ENCODE results near the gene RMI2. TPM values are rescaled to one million over a fixed set of nuclear protein-coding genes. Genes with fewer than 3 reads are reported as not detected.

RMI2 gene
- total RNA-seq, 2 experiments from 2014 or later, result 1.3 to 1.5 TPM

GRCh38 chr16:11326737-11327276 lies 18.5 kb upstream of the RMI2 start:
- ChIA-PET POLR2A (interaction anchor here (0.7 kb wide), 1 partner anchor 17 kb away, joined by 3 read pairs; no protein-coding TSS in a partner anchor), CTCF (no interaction called here)
- no peaks in the 10 kb centered on the region for H3K27me3 Mint-ChIP-seq
- Histone ChIP-seq H3K27ac (ENCODE audit: low read depth in 1 of 2, low read length in 2 of 2) (no peak overlapping the region), H3K9me3 (ENCODE audit: control insufficient read depth in 1 of 2, insufficient read depth in 1 of 2, low read length in 2 of 2) (peaks cover 0 to 8% of the 10 kb centered on the region in 2 experiments), H3K4me1 (ENCODE audit: insufficient read depth, low read length) (peaks cover 34% of the 10 kb centered on the region), H3K4me3 (ENCODE audit: low read length) (no peak overlapping the region), H3K36me3 (ENCODE audit: insufficient read depth, low read length) (no peaks in the 10 kb centered on the region), H3K27me3 (ENCODE audit: control insufficient read depth in 1 of 2, insufficient read depth in 2 of 2, low read length in 2 of 2) (no peaks in the 10 kb centered on the region)
- H3K4me3 Mint-ChIP-seq, result no peak overlapping the region
- no peak for DNase-seq
- H3K27ac Mint-ChIP-seq, result no peak overlapping the region
- H3K36me3 Mint-ChIP-seq (ENCODE audit: low read depth), result no peaks in the 10 kb centered on the region
- intact Hi-C loops (cut with DNase I, micrococcal nuclease), result no loop called here
- no peaks in the 10 kb centered on the region for H3K9me3 Mint-ChIP-seq
- H3K4me1 Mint-ChIP-seq (ENCODE audit: low read depth), result peaks cover 27% of the 10 kb centered on the region
- TF ChIP-seq CTCF (IDR thresholded peaks at IDR 0.05), result no peak
- ATAC-seq (ENCODE audit: poor library complexity), result no peak

GRCh38 chr16:11327277-11328171 lies 17.7 kb upstream of the RMI2 start:
- Mint-ChIP-seq H3K9me3 (no peaks in the 10 kb centered on the region), H3K4me3 (no peak overlapping the region), H3K4me1 (ENCODE audit: low read depth) (peaks cover 27% of the 10 kb centered on the region), H3K36me3 (ENCODE audit: low read depth) (no peaks in the 10 kb centered on the region), H3K27ac (peak overlapping the region; percentile 35), H3K27me3 (no peaks in the 10 kb centered on the region)
- DNase-seq (peak in 3 of 14 experiments; percentile 16 to 43 (median 40)), ATAC-seq (ENCODE audit: poor library complexity) (no peak)
- Histone ChIP-seq H3K27ac (ENCODE audit: low read depth in 1 of 2, low read length in 2 of 2) (no peak overlapping the region), H3K9me3 (ENCODE audit: control insufficient read depth in 1 of 2, insufficient read depth in 1 of 2, low read length in 2 of 2) (peaks cover 0 to 8% of the 10 kb centered on the region in 2 experiments), H3K4me3 (ENCODE audit: low read length) (no peak overlapping the region), H3K4me1 (ENCODE audit: insufficient read depth, low read length) (peaks cover 34% of the 10 kb centered on the region), H3K27me3 (ENCODE audit: control insufficient read depth in 1 of 2, insufficient read depth in 2 of 2, low read length in 2 of 2) (no peaks in the 10 kb centered on the region), H3K36me3 (ENCODE audit: insufficient read depth, low read length) (no peaks in the 10 kb centered on the region)
- TF ChIP-seq CTCF (IDR thresholded peaks at IDR 0.05), result no peak
- ChIA-PET POLR2A (interaction anchor here (2.6 kb wide), 1 partner anchor 72 kb away, joined by 14 read pairs; the partner anchor contains the start of gene SOCS1), CTCF (interaction anchor here (0.9 kb wide), 1 partner anchor 29 kb away, joined by 4 read pairs; no protein-coding TSS in a partner anchor)
- intact Hi-C loops (cut with DNase I, micrococcal nuclease), result loop anchor here in 1 of 2 experiments (2.0 kb wide), 1 partner anchor 27 kb away; no protein-coding TSS in a partner anchor

GRCh38 chr16:11328172-11329070 lies 16.8 kb upstream of the RMI2 start:
- Mint-ChIP-seq H3K4me1 (ENCODE audit: low read depth) (peaks cover 27% of the 10 kb centered on the region), H3K4me3 (peak overlapping the region; percentile 31), H3K9me3 (no peaks in the 10 kb centered on the region), H3K27ac (peak overlapping the region; percentile 35), H3K36me3 (ENCODE audit: low read depth) (no peaks in the 10 kb centered on the region), H3K27me3 (no peaks in the 10 kb centered on the region)
- H3K4me1 ChIP-seq (ENCODE audit: insufficient read depth, low read length), result peaks cover 34% of the 10 kb centered on the region
- no peaks in the 10 kb centered on the region for H3K36me3 ChIP-seq (ENCODE audit: insufficient read depth, low read length)
- intact Hi-C loops (cut with DNase I, micrococcal nuclease), result loop anchor here in 1 of 2 experiments (2.0 kb wide), 1 partner anchor 26 kb away; no protein-coding TSS in a partner anchor
- no peak for TF ChIP-seq CTCF (IDR thresholded peaks at IDR 0.05)
- ATAC-seq (ENCODE audit: poor library complexity), result peak; percentile 80
- no peak overlapping the region for H3K27ac ChIP-seq (ENCODE audit: low read depth in 1 of 2, low read length in 2 of 2)
- peaks cover 0 to 2% of the 10 kb centered on the region in 2 experiments for H3K27me3 ChIP-seq (ENCODE audit: control insufficient read depth in 1 of 2, insufficient read depth in 2 of 2, low read length in 2 of 2)
- peak overlapping the region; percentile 16 for H3K4me3 ChIP-seq (ENCODE audit: low read length)
- POLR2A ChIA-PET, result interaction anchor here (2.6 kb wide), 1 partner anchor 73 kb away, joined by 14 read pairs; the partner anchor contains the start of gene SOCS1
- H3K9me3 ChIP-seq (ENCODE audit: control insufficient read depth in 1 of 2, insufficient read depth in 1 of 2, low read length in 2 of 2), result peaks cover 0 to 8% of the 10 kb centered on the region in 2 experiments
- CTCF ChIA-PET, result interaction anchor here (0.9 to 1.0 kb wide), 2 partner anchors 28 to 74 kb away, joined by 3 to 4 read pairs; no protein-coding TSS in a partner anchor
- DNase-seq, result peak in 13 of 14 experiments; percentile 22 to 71 (median 47)

Data from CD4-positive, alpha-beta T cell (primary cell).